Measurements from ENCODE around the gene AFF3. TPM values are rescaled to one million over a fixed set of nuclear protein-coding genes. Genes with fewer than 3 reads are reported as not detected.

The AFF3 gene
- total and polyA plus RNA-seq, 8 donors, result 16.4 to 42.0 (median 21.4) TPM

GRCh38 chr2:99496021-99496420 is 646.4 kb downstream of the AFF3 start:
- Histone ChIP-seq H3K4me3 (no peak overlapping the region), H3K27me3 (no peaks in the 10 kb centered on the region)
- intact Hi-C loops (cut with DNase I), result no loop called here

More at GRCh38 chr2:99496021-99496420, 646.4 kb downstream of the AFF3 start:
- Histone ChIP-seq H3K9me3 (no peaks in the 10 kb centered on the region), H3K4me1 (peaks cover 2% of the 10 kb centered on the region in 2 donors), H3K27ac (no peak overlapping the region), H3K36me3 (no peaks in the 10 kb centered on the region)
- DNase-seq (no peak), ATAC-seq (no peak)
- TF ChIP-seq CTCF (IDR thresholded peaks at IDR 0.05), result no peak

Other genes with a start within 250 kb of the AFF3 start
- gene LONRF2, start 179.9 kb upstream of the AFF3 start, total RNA-seq, result 1 to 10 TPM; 3.1 to 3.8 TPM
- 1 to 10 TPM; 2.5 to 4.6 (median 3.4) TPM for gene LONRF2, start 179.9 kb upstream of the AFF3 start, polyA plus RNA-seq (ENCODE audit: insufficient read length in 6 of 6)

Data from left lung (tissue), 10 donors.